Measurements from ENCODE around the gene ZNF518B.
A peak's percentile ranks its signal among the peaks of the same experiment; 100 is the strongest.

Gene ZNF518B

GRCh38 chr4:10457255-10457801 lies at the start of gene ZNF518B:
Gene ZNF518B (minus strand): TSS chr4:10457426. CDS start chr4:10446328, 11,098 bp downstream.
- peak; percentile 77 for DNase-seq (ENCODE audit: low read depth)

GRCh38 chr4:10506077-10506476 lies 48.9 kb upstream of the ZNF518B start:
- DNase-seq (ENCODE audit: low read depth), result no peak

- DNase-seq (ENCODE audit: low read depth), result no peak
Measured at GRCh38 chr4:10504570-10505179, 47.4 kb upstream of the ZNF518B start.

- no peak for DNase-seq (ENCODE audit: low read depth)
Measured at GRCh38 chr4:10502717-10503116, 45.5 kb upstream of the ZNF518B start.

GRCh38 chr4:10500776-10501175 lies 43.5 kb upstream of the ZNF518B start:
- no peak for DNase-seq (ENCODE audit: low read depth)

- DNase-seq (ENCODE audit: low read depth), result no peak
Measured at GRCh38 chr4:10496200-10496599, 39.0 kb upstream of the ZNF518B start.

- DNase-seq (ENCODE audit: low read depth), result no peak
Measured at GRCh38 chr4:10495651-10496050, 38.4 kb upstream of the ZNF518B start.

- no peak for DNase-seq (ENCODE audit: low read depth)
Measured at GRCh38 chr4:10492464-10492863, 35.2 kb upstream of the ZNF518B start.

GRCh38 chr4:10491401-10491800 lies 34.2 kb upstream of the ZNF518B start:
- no peak for DNase-seq (ENCODE audit: low read depth)

- DNase-seq (ENCODE audit: low read depth), result no peak
Measured at GRCh38 chr4:10490996-10491395, 33.8 kb upstream of the ZNF518B start.

GRCh38 chr4:10482913-10483312 lies 25.7 kb upstream of the ZNF518B start:
- DNase-seq (ENCODE audit: low read depth), result no peak

GRCh38 chr4:10480616-10481015 lies 23.4 kb upstream of the ZNF518B start:
- DNase-seq (ENCODE audit: low read depth), result no peak

GRCh38 chr4:10478621-10479020 lies 21.4 kb upstream of the ZNF518B start:
- DNase-seq (ENCODE audit: low read depth), result no peak

- DNase-seq (ENCODE audit: low read depth), result no peak
Measured at GRCh38 chr4:10470505-10470904, 13.3 kb upstream of the ZNF518B start.

- no peak for DNase-seq (ENCODE audit: low read depth)
Measured at GRCh38 chr4:10466161-10466560, 8.9 kb upstream of the ZNF518B start.

- DNase-seq (ENCODE audit: low read depth), result no peak
Measured at GRCh38 chr4:10462876-10463275, 5.7 kb upstream of the ZNF518B start.

GRCh38 chr4:10461850-10462400 lies 4.7 kb upstream of the ZNF518B start:
- no peak for DNase-seq (ENCODE audit: low read depth)

- DNase-seq (ENCODE audit: low read depth), result peak; percentile 61
Measured at GRCh38 chr4:10461091-10461849, 4.0 kb upstream of the ZNF518B start.

GRCh38 chr4:10460313-10461047 lies 3.3 kb upstream of the ZNF518B start:
- no peak for DNase-seq (ENCODE audit: low read depth)

GRCh38 chr4:10459305-10459704 lies 2.1 kb upstream of the ZNF518B start:
- no peak for DNase-seq (ENCODE audit: low read depth)

- no peak for DNase-seq (ENCODE audit: low read depth)
Measured at GRCh38 chr4:10458177-10458576, 951 bp upstream of the ZNF518B start.

GRCh38 chr4:10456595-10457254 lies 501 bp downstream of the ZNF518B start:
- DNase-seq (ENCODE audit: low read depth), result peak; percentile 42

Measured in activated T-cell treated with anti-CD3 and anti-CD28 coated beads for 1 hour (primary cell).